ENCODE results near the gene ZNF273.
"Not testable (repeated sequence)": the region's sequence is repeated elsewhere in the genome, so short reads cannot be mapped to it uniquely, and the experiment has no call there.

ZNF273 gene

GRCh38 chr7:64890761-64891362 is 12.2 kb upstream of the ZNF273 start:
- no peak for DNase-seq

- not testable (repeated sequence) for DNase-seq
Measured at GRCh38 chr7:64891363-64892081, 11.6 kb upstream of the ZNF273 start.

- no peak for DNase-seq
Measured at GRCh38 chr7:64892116-64892515, 11.0 kb upstream of the ZNF273 start.

- DNase-seq = no peak
Measured at GRCh38 chr7:64892666-64893309, 10.3 kb upstream of the ZNF273 start.

GRCh38 chr7:64893401-64893800 is 9.7 kb upstream of the ZNF273 start:
- DNase-seq = no peak

GRCh38 chr7:64902461-64902805 is 640 bp upstream of the ZNF273 start:
- not testable (repeated sequence) for DNase-seq

- no peak for DNase-seq
Measured at GRCh38 chr7:64904008-64904407, 935 bp downstream of the ZNF273 start.

GRCh38 chr7:64905133-64905532 is 2.1 kb downstream of the ZNF273 start:
- DNase-seq = no peak

GRCh38 chr7:64905547-64905946 is 2.5 kb downstream of the ZNF273 start:
- no peak for DNase-seq

GRCh38 chr7:64907641-64908326 is 4.7 kb downstream of the ZNF273 start:
- no peak for DNase-seq

- DNase-seq = no peak
Measured at GRCh38 chr7:64908358-64908757, 5.3 kb downstream of the ZNF273 start.

- no peak for DNase-seq
Measured at GRCh38 chr7:64914557-64914956, 11.5 kb downstream of the ZNF273 start.

GRCh38 chr7:64915301-64915700 is 12.2 kb downstream of the ZNF273 start:
- DNase-seq = not testable (repeated sequence)

GRCh38 chr7:64928252-64929187 is 25.4 kb downstream of the ZNF273 start:
- DNase-seq = not testable (repeated sequence)

GRCh38 chr7:64934478-64934877 is 31.4 kb downstream of the ZNF273 start:
- DNase-seq = no peak

- no peak for DNase-seq
Measured at GRCh38 chr7:64938540-64938939, 35.5 kb downstream of the ZNF273 start.

GRCh38 chr7:64940021-64940420 is 36.9 kb downstream of the ZNF273 start:
- not testable (repeated sequence) for DNase-seq

GRCh38 chr7:64944667-64945502 is 41.8 kb downstream of the ZNF273 start:
- DNase-seq = not testable (repeated sequence)

- no peak for DNase-seq
Measured at GRCh38 chr7:64945503-64946175, 42.6 kb downstream of the ZNF273 start.

GRCh38 chr7:64946772-64947171 is 43.7 kb downstream of the ZNF273 start:
- DNase-seq = no peak

Measured in activated CD4-positive, alpha-beta T cell treated with anti-CD3 and anti-CD28 coated beads for 4 hours (primary cell).